H9 (cell line): Measurements from ENCODE around the gene LRP2. TPM values are rescaled to one million over a fixed set of nuclear protein-coding genes. Genes with fewer than 3 reads are reported as not detected.

Experiments
- DNase-seq: peaks from one replicate; pipeline ENCODE4 v3.0.0-alpha.2; 2017
- H2AFZ ChIP-seq: one replicate; pipeline ENCODE4 v1.6.1; 2013; ENCODE audit warnings: mild to moderate bottlenecking, low read length, control low read depth, moderate library complexity
- H2AK5ac ChIP-seq: 2 replicates; pipeline ENCODE4 v1.6.1; 2013; ENCODE audit warnings: low read length, control low read depth, mixed read lengths; ENCODE audit not compliant: insufficient read length
- H2BK120ac ChIP-seq: one replicate; pipeline ENCODE4 v1.6.1; 2013; ENCODE audit warnings: low read depth, mild to moderate bottlenecking, low read length, control low read depth, inconsistent platforms; ENCODE audit not compliant: poor library complexity, severe bottlenecking
- H2BK12ac ChIP-seq: 2 replicates; pipeline ENCODE4 v1.6.1; 2013; ENCODE audit warnings: low read length, control low read depth, mixed read lengths, low read depth; ENCODE audit not compliant: insufficient read length
- H2BK15ac ChIP-seq: 2 replicates; pipeline ENCODE4 v1.6.1; 2013; ENCODE audit warnings: low read depth, low read length, control low read depth
- H2BK20ac ChIP-seq: one replicate; pipeline ENCODE4 v1.6.1; 2013; ENCODE audit warnings: low read depth, mild to moderate bottlenecking, low read length, control low read depth, inconsistent platforms; ENCODE audit not compliant: poor library complexity, severe bottlenecking
- H2BK5ac ChIP-seq: 2 replicates; pipeline ENCODE4 v1.6.1; 2013; ENCODE audit warnings: low read length, control low read depth, mixed read lengths; ENCODE audit not compliant: insufficient read length
- H3K14ac ChIP-seq: 2 replicates; pipeline ENCODE4 v1.6.1; 2013; ENCODE audit warnings: low read length, control low read depth; ENCODE audit not compliant: insufficient read depth
- H3K18ac ChIP-seq: 2 replicates; pipeline ENCODE4 v1.6.1; 2013; ENCODE audit warnings: low read depth, mild to moderate bottlenecking, mixed read lengths, low read length, control low read depth; ENCODE audit not compliant: insufficient read length
- H3K23ac ChIP-seq: 2 replicates; pipeline ENCODE4 v1.6.1; 2013; ENCODE audit warnings: low read length, control low read depth, mixed read lengths, low read depth; ENCODE audit not compliant: insufficient read length
- H3K23me2 ChIP-seq: 2 replicates; pipeline ENCODE4 v1.6.1; 2013; ENCODE audit warnings: low read depth, mild to moderate bottlenecking, mixed read lengths, low read length, control low read depth; ENCODE audit not compliant: insufficient read length, poor library complexity, severe bottlenecking
- H3K27ac ChIP-seq: 2 replicates; pipeline ENCODE4 v1.5.1; 2013; ENCODE audit warnings: low read length, control low read depth, mixed read lengths, low read depth; ENCODE audit not compliant: insufficient read length
- H3K27me3 ChIP-seq: 2 replicates; pipeline ENCODE4 v1.6.1; 2013; ENCODE audit warnings: low read length, control low read depth, inconsistent platforms; ENCODE audit not compliant: insufficient read depth
- H3K4ac ChIP-seq: 2 replicates; pipeline ENCODE4 v1.6.1; 2013; ENCODE audit warnings: low read depth, mild to moderate bottlenecking, control low read depth, inconsistent platforms, low read length, moderate library complexity
- H3K4me1 ChIP-seq: 2 replicates; pipeline ENCODE4 v1.6.1; 2013; ENCODE audit warnings: low read length, control low read depth, inconsistent platforms; ENCODE audit not compliant: insufficient read depth
- H3K4me2 ChIP-seq: 2 replicates; pipeline ENCODE4 v1.6.1; 2013; ENCODE audit warnings: low read length, control low read depth, mixed read lengths; ENCODE audit not compliant: insufficient read length, insufficient read depth
- H3K56ac ChIP-seq: 2 replicates; pipeline ENCODE4 v1.6.1; 2013; ENCODE audit warnings: low read depth, mild to moderate bottlenecking, mixed read lengths, low read length, control low read depth; ENCODE audit not compliant: insufficient read length
- H3K79me1 ChIP-seq: 2 replicates; pipeline ENCODE4 v1.6.1; 2013; ENCODE audit warnings: low read depth, mild to moderate bottlenecking, moderate library complexity, low read length, control low read depth, inconsistent platforms; ENCODE audit not compliant: insufficient read depth, poor library complexity, severe bottlenecking
- H3K79me2 ChIP-seq: 2 replicates; pipeline ENCODE4 v1.6.1; 2013; ENCODE audit warnings: low read length, control low read depth, inconsistent platforms; ENCODE audit not compliant: insufficient read depth
- H3K9ac ChIP-seq: 2 replicates; pipeline ENCODE4 v1.6.1; 2013; ENCODE audit warnings: low read length, control low read depth, mixed read lengths; ENCODE audit not compliant: insufficient read length; ENCODE audit errors: extremely low read depth
- H3K9me3 ChIP-seq: one replicate; pipeline ENCODE4 v1.6.1; 2013; ENCODE audit warnings: low read depth, low read length, inconsistent platforms; ENCODE audit not compliant: control insufficient read depth
- H3T11ph ChIP-seq: one replicate; pipeline ENCODE4 v1.6.1; 2013; ENCODE audit warnings: mild to moderate bottlenecking, low read length, control low read depth, inconsistent platforms
- H4K20me1 ChIP-seq: one replicate; pipeline ENCODE4 v1.6.1; 2013; ENCODE audit not compliant: control insufficient read depth, insufficient read length, insufficient read depth
- H4K5ac ChIP-seq: 2 replicates; pipeline ENCODE4 v1.6.1; 2013; ENCODE audit warnings: low read depth, mild to moderate bottlenecking, mixed read lengths, low read length, control low read depth; ENCODE audit not compliant: insufficient read length
- H4K8ac ChIP-seq: replicated peaks from 2 replicates; pipeline ENCODE4 v1.6.1; 2013; ENCODE audit warnings: low read length, control low read depth, mixed read lengths, low read depth; ENCODE audit not compliant: insufficient read length
- H4K91ac ChIP-seq: 2 replicates; pipeline ENCODE4 v1.6.1; 2013; ENCODE audit warnings: low read depth, mild to moderate bottlenecking, moderate library complexity, mixed read lengths, low read length, control low read depth; ENCODE audit not compliant: insufficient read length
- H3K27ac Mint-ChIP-seq, 3 experiments: 2 replicates in 2 of 3; 3 replicates in 1 of 3; pipeline ENCODE4 v1.8.0; 2020 to 2021; ENCODE audit warnings: mixed read lengths in 3 of 3, mild to moderate bottlenecking in 1 of 3, moderate library complexity in 1 of 3
- H3K27me3 Mint-ChIP-seq: 2 replicates; pipeline ENCODE4 v1.8.0; 2021; ENCODE audit warnings: low read depth, mild to moderate bottlenecking, moderate library complexity, mixed read lengths
- H3K36me3 Mint-ChIP-seq, 3 experiments: 2 replicates in 2 of 3; 3 replicates in 1 of 3; pipeline ENCODE4 v1.8.0; 2020 to 2021; ENCODE audit warnings: low read depth in 3 of 3, mixed read lengths in 3 of 3; ENCODE audit not compliant: insufficient read depth in 1 of 3
- H3K4me1 Mint-ChIP-seq, 2 experiments: 2 replicates each; pipeline ENCODE4 v1.8.0; 2020; ENCODE audit warnings: mixed read lengths in 2 of 2
- H3K4me3 Mint-ChIP-seq, 2 experiments: 2 replicates in 1 of 2; 3 replicates in 1 of 2; pipeline ENCODE4 v1.8.0; 2020 to 2021; ENCODE audit warnings: mild to moderate bottlenecking in 2 of 2, mixed read lengths in 2 of 2, moderate library complexity in 1 of 2
- H3K9me3 Mint-ChIP-seq, 2 experiments: 2 replicates in 1 of 2; 3 replicates in 1 of 2; pipeline ENCODE4 v1.8.0; 2020; ENCODE audit warnings: mild to moderate bottlenecking in 2 of 2, mixed read lengths in 2 of 2, moderate library complexity in 1 of 2
- CTCF ChIP-seq: fragments of 200-600 bp; sonication (generic); conservative IDR thresholded peaks from 3 replicates; pipeline ENCODE4 v1.8.0; 2021; ENCODE audit warnings: antibody characterized with exemption, mild to moderate bottlenecking
- WGBS: extraction: QIAGEN DNeasy Blood & Tissue Kit; methylation state at CpG from one replicate; pipeline ENCODE4 v1.1.7; 2013; ENCODE audit warnings: missing lambda C conversion rate, low lambda C conversion rate, mixed read lengths; ENCODE audit not compliant: insufficient read length; ENCODE audit errors: extremely low coverage; 5-methylcytosine and 5-hydroxymethylcytosine counted together
- total RNA-seq: library from RNA; stranded (reverse); gene quantifications from 2 replicates; pipeline ENCODE4 v1.2.1, GENCODE V29; 2021

Gene LRP2
- total RNA-seq, 1 experiment from 2014 or later, result 1.4 TPM

GRCh38 chr2:169339657-169340056 lies 22.7 kb downstream of the LRP2 start:
- H4K5ac ChIP-seq, result no peak overlapping the region
- no peak overlapping the region for H3K14ac ChIP-seq
- H2BK12ac ChIP-seq, result no peak overlapping the region
- no peak overlapping the region for H2BK120ac ChIP-seq
- H3K9me3 Mint-ChIP-seq, result no peaks in the 10 kb centered on the region
- TF ChIP-seq CTCF, result no peak
- H2BK5ac ChIP-seq, result no peak overlapping the region
- H2AFZ ChIP-seq, result no peak overlapping the region
- no peak overlapping the region for H3K18ac ChIP-seq
- H4K91ac ChIP-seq, result no peak overlapping the region
- H3K23ac ChIP-seq, result no peak overlapping the region
- no peak overlapping the region for H3K9ac ChIP-seq
- H3K4me3 Mint-ChIP-seq, result no peak overlapping the region
- H3K27me3 ChIP-seq, result no peaks in the 10 kb centered on the region
- no peak for DNase-seq
- H2BK20ac ChIP-seq, result no peak overlapping the region
- H4K8ac ChIP-seq, result no peak overlapping the region
- H3K9me3 ChIP-seq, result no peaks in the 10 kb centered on the region
- peaks cover 8% of the 10 kb centered on the region; the same call in 1 of the 2 replicates for H3K27me3 Mint-ChIP-seq
- no peaks in the 10 kb centered on the region for H3K4me1 Mint-ChIP-seq
- no peak overlapping the region for H3K27ac ChIP-seq
- H2BK15ac ChIP-seq, result no peak overlapping the region
- H3K27ac Mint-ChIP-seq, result no peak overlapping the region
- no CpG with 5 or more reads among the region's 2 CpGs for WGBS
- no peak overlapping the region for H3K4me2 ChIP-seq
- H4K20me1 ChIP-seq, result no peaks in the 10 kb centered on the region
- no peak overlapping the region for H3K56ac ChIP-seq
- no peaks in the 10 kb centered on the region for H3K4me1 ChIP-seq
- no peaks in the 10 kb centered on the region for H3K79me2 ChIP-seq
- no peak overlapping the region for H3K4ac ChIP-seq
- H3T11ph ChIP-seq, result no peak overlapping the region
- no peaks in the 10 kb centered on the region for H3K23me2 ChIP-seq
- H3K36me3 Mint-ChIP-seq, result no peaks in the 10 kb centered on the region
- no peaks in the 10 kb centered on the region for H3K79me1 ChIP-seq
- no peak overlapping the region for H2AK5ac ChIP-seq
